Naive thymus-derived CD4-positive, alpha-beta T cell (primary cell): Measurements from ENCODE around the gene ZNF398. TPM values are rescaled to one million over a fixed set of nuclear protein-coding genes. Genes with fewer than 3 reads are reported as not detected.
A peak's percentile ranks its signal among the peaks of the same experiment; 100 is the strongest.

Source experiments
- ATAC-seq: fragments of 150-1000 bp; cut with Tn5 transposase; 2 replicates; pipeline ENCODE4 v1.10.0; 2021; ENCODE audit warnings: mild to moderate bottlenecking, moderate library complexity
- CTCF ChIA-PET: fragments of 350-600 bp; sonication (Branson Sonifier 250); formaldehyde crosslinking; loops from one replicate; lab custom pipeline; 2021; ENCODE audit warnings: antibody characterized with exemption; lab: Charles Lee
- POLR2A ChIA-PET: fragments of 350-600 bp; sonication (Branson Sonifier 250); formaldehyde crosslinking; loops from one replicate; lab custom pipeline; 2021; ENCODE audit warnings: antibody characterized with exemption, inconsistent platforms; lab: Charles Lee
- DNase-seq, 9 donors: peaks; one replicate each; pipeline versions ENCODE4 v3.0.0 to v3.0.0-alpha.2; 2020 to 2022; ENCODE audit warnings: mixed read lengths in 1 of 9
- H3K27ac ChIP-seq: one replicate; pipeline ENCODE4 v1.7.0; 2013; ENCODE audit warnings: mild to moderate bottlenecking, low read depth, low read length, moderate library complexity
- H3K27me3 ChIP-seq, 2 donors: one replicate each; pipeline ENCODE4 v1.7.0; 2013; ENCODE audit warnings: low read length in 2 of 2, mild to moderate bottlenecking in 2 of 2, moderate library complexity in 2 of 2; ENCODE audit not compliant: control insufficient read depth in 2 of 2, insufficient read depth in 2 of 2
- H3K36me3 ChIP-seq, 3 experiments: 1 replicate in 2 of 3; 2 replicates in 1 of 3; pipeline ENCODE4 v1.7.0; 2013; ENCODE audit warnings: low read length in 3 of 3, mild to moderate bottlenecking in 3 of 3, moderate library complexity in 1 of 3; ENCODE audit not compliant: insufficient read depth in 3 of 3, control insufficient read depth in 2 of 3
- H3K4me1 ChIP-seq, 2 donors: one replicate each; pipeline ENCODE4 v1.7.0; 2013; ENCODE audit warnings: low read length in 2 of 2, mild to moderate bottlenecking in 2 of 2, moderate library complexity in 1 of 2; ENCODE audit not compliant: control insufficient read depth in 2 of 2, insufficient read depth in 2 of 2
- H3K4me3 ChIP-seq: 2 replicates; pipeline ENCODE4 v1.7.0; 2013; ENCODE audit warnings: mild to moderate bottlenecking, low read length
- H3K9me3 ChIP-seq, 3 experiments: 1 replicate in 2 of 3; 2 replicates in 1 of 3; pipeline ENCODE4 v1.7.0; 2013; ENCODE audit warnings: low read length in 3 of 3; ENCODE audit not compliant: control insufficient read depth in 2 of 3
- H3K27ac Mint-ChIP-seq, 9 donors: one replicate each; pipeline ENCODE4 v1.8.0; 2020 to 2022; ENCODE audit warnings: mixed read lengths in 9 of 9, mild to moderate bottlenecking in 8 of 9, moderate library complexity in 5 of 9, inconsistent platforms in 2 of 9
- H3K27me3 Mint-ChIP-seq, 5 donors: one replicate each; pipeline ENCODE4 v1.8.0; 2021 to 2022; ENCODE audit warnings: mixed read lengths in 5 of 5, mild to moderate bottlenecking in 1 of 5
- H3K36me3 Mint-ChIP-seq, 5 donors: one replicate each; pipeline ENCODE4 v1.8.0; 2020 to 2022; ENCODE audit warnings: mixed read lengths in 5 of 5, mild to moderate bottlenecking in 3 of 5, inconsistent platforms in 1 of 5
- H3K4me1 Mint-ChIP-seq, 7 donors: one replicate each; pipeline ENCODE4 v1.8.0; 2020 to 2022; ENCODE audit warnings: mixed read lengths in 7 of 7, mild to moderate bottlenecking in 3 of 7, inconsistent platforms in 1 of 7
- H3K4me3 Mint-ChIP-seq, 10 donors: one replicate each; pipeline ENCODE4 v1.8.0; 2020 to 2022; ENCODE audit warnings: mild to moderate bottlenecking in 10 of 10, mixed read lengths in 10 of 10, moderate library complexity in 6 of 10, inconsistent platforms in 2 of 10
- H3K9me3 Mint-ChIP-seq, 11 donors: one replicate each; pipeline ENCODE4 v1.8.0; 2020 to 2022; ENCODE audit warnings: mixed read lengths in 11 of 11, mild to moderate bottlenecking in 4 of 11, inconsistent platforms in 1 of 11, moderate library complexity in 1 of 11
- intact Hi-C, 2 donors: fragments of 100-400 bp; cut with micrococcal nuclease; formaldehyde crosslinking; loops; one replicate each; pipeline ENCODE4 v1.15.1; 2023
- polyA plus RNA-seq, 2 donors: library from polyadenylated mRNA; unstranded; fragments of 300-500 nt; fragmentation: Illumina TruSeq; gene quantifications; one replicate each; pipeline ENCODE4 v1.2.3, GENCODE V29; 2021
- total RNA-seq, 6 experiments: library from RNA in 5 of 6; stranded (reverse) in 5 of 6; gene quantifications; 1 replicate in 5 of 6; 2 replicates in 1 of 6; pipeline ENCODE4 v1.2.3 and lab custom pipeline; 2021 to 2026

Gene ZNF398
- total and polyA plus RNA-seq, 7 experiments from 2014 or later = 9.7 to 27.9 (median 16.9) TPM

DNA sequence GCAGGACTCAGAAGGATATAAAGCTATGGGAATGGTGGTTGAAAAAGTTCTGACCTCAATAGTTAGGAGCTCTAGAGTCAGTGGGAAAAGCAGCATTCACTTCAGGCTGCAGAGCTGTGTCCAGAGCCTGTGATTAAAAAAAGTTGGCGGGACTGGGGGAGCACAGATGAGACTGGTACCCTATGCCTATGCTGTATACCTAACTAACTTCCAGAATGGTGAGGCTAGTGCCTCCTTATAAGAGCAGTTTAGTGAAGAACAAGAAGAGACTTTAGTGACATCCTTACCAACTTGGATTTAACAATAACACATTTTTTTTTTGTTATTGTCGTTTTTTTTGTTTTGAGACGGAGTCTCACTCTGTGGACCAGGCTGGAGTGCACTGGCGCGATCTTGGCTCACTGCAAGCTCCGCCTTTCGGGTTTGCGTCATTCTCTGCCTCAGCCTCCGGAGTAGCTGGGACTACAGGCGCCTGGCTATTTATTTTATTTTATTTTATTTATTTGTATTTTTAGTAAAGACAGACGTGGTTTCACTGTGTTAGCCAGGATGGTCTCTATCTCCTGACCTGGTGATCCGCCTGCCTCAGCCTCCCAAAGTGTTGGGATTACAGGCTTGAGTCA lies 41.5 kb downstream of the ZNF398 start:
- POLR2A ChIA-PET = no interaction called here
- Histone ChIP-seq H3K27ac (no peak overlapping the region), H3K4me1 (no peaks in the 10 kb centered on the region), H3K4me3 (no peak overlapping the region), H3K27me3 (no peaks in the 10 kb centered on the region), H3K36me3 (no peaks in the 10 kb centered on the region), H3K9me3 (no peaks in the 10 kb centered on the region)
- Mint-ChIP-seq H3K36me3 (peaks cover 0 to 2% (median 0%) of the 10 kb centered on the region in 5 donors), H3K27me3 (peaks cover 0 to 16% (median 0%) of the 10 kb centered on the region in 5 donors), H3K27ac (peak overlapping the region in 4 of 9 donors; percentile 7 to 71 (median 26)), H3K4me3 (no peak overlapping the region), H3K4me1 (peaks cover 0 to 18% (median 12%) of the 10 kb centered on the region in 7 donors), H3K9me3 (no peaks in the 10 kb centered on the region)
- ATAC-seq = no peak
- intact Hi-C loops = no loop called here
- CTCF ChIA-PET = interaction anchor here (0.7 kb wide), 1 partner anchor 40 kb away, joined by 3 read pairs; no protein-coding TSS in a partner anchor
- DNase-seq = no peak

DNA sequence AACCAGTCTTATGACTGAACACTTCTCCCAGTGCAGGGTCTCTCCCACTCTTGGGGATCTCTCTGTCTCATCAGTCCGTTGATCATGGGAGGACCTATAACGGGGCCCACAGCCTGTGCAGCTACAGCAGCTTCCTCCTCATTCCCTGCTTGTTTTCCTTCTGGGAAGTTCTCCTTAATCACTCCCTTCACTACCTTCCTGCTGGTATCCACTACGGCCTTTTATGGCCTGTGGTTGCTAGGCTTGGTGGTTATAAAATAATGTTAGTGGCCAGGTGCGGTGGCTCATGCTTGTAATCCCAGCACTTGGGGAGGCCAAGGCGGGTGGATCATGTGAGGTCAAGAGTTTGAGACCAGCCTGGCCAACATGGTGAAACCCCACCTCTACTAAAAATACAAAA lies 44.6 kb downstream of the ZNF398 start:
- ChIA-PET CTCF (no interaction called here), POLR2A (no interaction called here)
- H3K4me3 Mint-ChIP-seq = peak overlapping the region in 9 of 10 donors; percentile 56 to 91 (median 79)
- Histone ChIP-seq H3K36me3 (peaks cover 0 to 5% (median 0%) of the 10 kb centered on the region in 3 experiments), H3K27ac (no peak overlapping the region), H3K4me3 (no peak overlapping the region), H3K9me3 (no peaks in the 10 kb centered on the region), H3K27me3 (no peaks in the 10 kb centered on the region), H3K4me1 (peaks cover 4 to 6% of the 10 kb centered on the region in 2 donors)
- H3K4me1 Mint-ChIP-seq = peaks cover 6 to 29% (median 24%) of the 10 kb centered on the region in 7 donors
- no peak for ATAC-seq
- intact Hi-C loops = loop anchor here (1.0 to 10.0 kb wide), 2 partner anchors 45 to 303 kb away; partner anchors contain the start of genes ZNF398 (in 1 of the 2) and ZNF746 (in 1 of the 2)
- H3K27ac Mint-ChIP-seq = peak overlapping the region in 4 of 9 donors; percentile 10 to 68 (median 66)
- peaks cover 0 to 16% (median 0%) of the 10 kb centered on the region in 5 donors for H3K27me3 Mint-ChIP-seq
- DNase-seq = no peak
- H3K36me3 Mint-ChIP-seq = no peaks in the 10 kb centered on the region
- H3K9me3 Mint-ChIP-seq = no peaks in the 10 kb centered on the region

DNA sequence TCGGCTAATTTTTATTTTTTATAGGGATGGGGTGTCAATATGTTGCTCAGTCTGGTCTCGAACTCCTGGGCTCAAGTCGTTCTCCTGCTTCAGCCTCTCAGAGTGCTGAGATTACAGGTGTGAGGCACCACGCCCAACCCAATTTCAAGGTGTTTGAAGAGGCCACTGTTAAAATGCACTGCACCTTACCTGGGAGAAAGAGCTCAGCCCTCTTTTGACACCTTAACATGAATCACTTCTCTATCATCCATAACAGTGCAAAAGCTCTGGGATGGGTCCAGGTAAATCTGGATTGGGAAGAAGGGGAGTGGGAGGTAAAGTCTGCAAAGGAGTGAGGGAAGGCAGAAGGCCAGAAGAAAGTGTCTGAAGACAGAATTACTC lies 47.5 kb downstream of the ZNF398 start:
- peak overlapping the region; percentile 77 for H3K27ac ChIP-seq
- peak overlapping the region; percentile 82 for H3K4me3 ChIP-seq
- peaks cover 9 to 13% (median 11%) of the 10 kb centered on the region in 5 donors for H3K36me3 Mint-ChIP-seq
- ChIA-PET CTCF (no interaction called here), POLR2A (interaction anchor here (0.5 to 1.7 kb wide), 4 partner anchors 47 to 568 kb away, joined by 3 to 12 read pairs (median 5); partner anchors contain the start of genes ZNF398 and ZNF783)
- no peak for DNase-seq
- no peaks in the 10 kb centered on the region for H3K9me3 Mint-ChIP-seq
- intact Hi-C loops = loop anchor here (1.0 to 10.0 kb wide), 12 partner anchors 15 to 428 kb away; partner anchors contain the start of genes ZNF212 (in 2 of the 2), ZNF398 (in 2 of the 2) and ZNF746 (in 2 of the 2)
- ATAC-seq = no peak
- peak overlapping the region; percentile 75 to 89 (median 85) for H3K4me3 Mint-ChIP-seq
- H3K27me3 Mint-ChIP-seq = peaks cover 0 to 7% (median 0%) of the 10 kb centered on the region in 5 donors
- H3K27me3 ChIP-seq = no peaks in the 10 kb centered on the region
- peak overlapping the region; percentile 14 to 85 (median 78) for H3K27ac Mint-ChIP-seq
- peaks cover 0 to 22% (median 0%) of the 10 kb centered on the region in 3 experiments for H3K36me3 ChIP-seq
- H3K4me1 Mint-ChIP-seq = peaks cover 20 to 48% (median 44%) of the 10 kb centered on the region in 7 donors
- H3K4me1 ChIP-seq = peaks cover 6 to 8% of the 10 kb centered on the region in 2 donors
- no peaks in the 10 kb centered on the region for H3K9me3 ChIP-seq

DNA sequence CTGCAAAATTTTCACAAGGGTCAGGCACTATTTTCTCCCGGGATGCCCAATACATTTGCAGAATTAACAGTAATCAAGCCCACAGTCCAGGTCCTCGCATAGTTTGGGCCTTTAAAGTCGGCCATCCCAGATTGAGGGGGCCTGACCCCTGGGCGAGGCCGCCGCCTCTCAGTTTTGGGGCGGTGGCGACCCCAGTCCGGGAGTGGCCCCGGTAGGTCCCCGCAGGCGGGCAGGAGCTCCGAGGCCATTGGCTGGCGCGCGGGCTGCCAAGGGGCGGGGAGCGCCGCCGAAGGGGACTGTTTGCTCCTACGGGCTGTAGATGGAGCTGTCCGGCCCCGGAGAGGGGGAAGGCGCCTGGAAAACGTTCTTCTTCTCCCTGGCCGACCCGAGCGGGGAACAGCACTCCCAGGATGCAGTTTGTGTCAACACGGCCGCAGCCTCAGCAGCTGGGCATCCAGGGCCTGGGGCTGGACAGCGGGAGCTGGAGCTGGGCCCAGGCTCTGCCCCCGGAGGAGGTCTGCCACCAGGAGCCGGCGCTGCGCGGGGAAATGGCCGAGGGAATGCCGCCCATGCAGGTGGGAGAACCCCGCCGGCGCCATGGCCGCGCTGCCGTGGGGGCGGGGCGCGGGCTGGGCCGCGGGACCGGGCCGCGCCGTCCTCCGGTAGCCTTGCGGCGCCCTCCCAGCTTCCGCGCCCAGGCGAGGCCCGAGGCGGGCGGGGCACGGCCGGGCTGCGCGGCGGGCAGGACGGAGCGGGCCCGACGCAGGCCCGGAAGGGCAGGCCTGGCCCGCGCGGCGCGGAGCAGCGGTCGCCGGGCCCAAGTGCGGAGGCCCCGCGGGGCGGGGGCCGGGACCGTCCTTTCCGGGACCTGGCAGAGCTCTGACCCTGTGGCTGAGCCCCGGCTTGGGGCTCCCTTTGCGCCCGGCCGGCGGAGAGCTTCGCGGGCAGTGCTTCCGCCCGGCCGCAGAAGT lies 48.2 kb downstream of the ZNF398 start, which contains the start of gene ZNF282:
Gene ZNF282 (plus strand): TSS at position 367 of the 971 bp plus-strand sequence. CDS start 44 bp downstream, at position 411.
- peak within 1 kb of the TSS; percentile 77 for H3K27ac ChIP-seq
- H3K4me1 Mint-ChIP-seq = peaks cover 20 to 52% (median 47%) of the 10 kb centered on the region in 7 donors
- H3K9me3 ChIP-seq = no peaks in the 10 kb centered on the region
- H3K4me1 ChIP-seq = peaks cover 6 to 8% of the 10 kb centered on the region in 2 donors
- H3K9me3 Mint-ChIP-seq = no peaks in the 10 kb centered on the region
- peaks cover 9 to 20% (median 18%) of the 10 kb centered on the region in 5 donors for H3K36me3 Mint-ChIP-seq
- H3K27ac Mint-ChIP-seq = peak within 1 kb of the TSS; percentile 79 to 97 (median 86)
- H3K27me3 ChIP-seq = no peaks in the 10 kb centered on the region
- peaks cover 0 to 3% (median 0%) of the 10 kb centered on the region in 5 donors for H3K27me3 Mint-ChIP-seq
- H3K4me3 ChIP-seq = peak within 1 kb of the TSS; percentile 82
- POLR2A ChIA-PET = interaction anchor here (0.5 to 1.7 kb wide), 5 partner anchors 48 to 567 kb away, joined by 3 to 12 read pairs (median 4); partner anchors contain the start of genes ZNF398 and ZNF783
- DNase-seq = peak; percentile 43 to 84 (median 56)
- intact Hi-C loops = loop anchor here (1.0 to 10.0 kb wide), 14 partner anchors 14 to 427 kb away; partner anchors contain the start of genes ZNF212 (in 2 of the 2), ZNF398 (in 2 of the 2), ZNF746 (in 2 of the 2) and PDIA4 (in 1 of the 2)
- CTCF ChIA-PET = interaction anchor here (1.2 kb wide), 1 partner anchor 17 kb away, joined by 3 read pairs; no protein-coding TSS in a partner anchor
- peak; percentile 91 for ATAC-seq
- H3K4me3 Mint-ChIP-seq = peak within 1 kb of the TSS; percentile 83 to 94 (median 90)
- peaks cover 0 to 28% (median 0%) of the 10 kb centered on the region in 3 experiments for H3K36me3 ChIP-seq

DNA sequence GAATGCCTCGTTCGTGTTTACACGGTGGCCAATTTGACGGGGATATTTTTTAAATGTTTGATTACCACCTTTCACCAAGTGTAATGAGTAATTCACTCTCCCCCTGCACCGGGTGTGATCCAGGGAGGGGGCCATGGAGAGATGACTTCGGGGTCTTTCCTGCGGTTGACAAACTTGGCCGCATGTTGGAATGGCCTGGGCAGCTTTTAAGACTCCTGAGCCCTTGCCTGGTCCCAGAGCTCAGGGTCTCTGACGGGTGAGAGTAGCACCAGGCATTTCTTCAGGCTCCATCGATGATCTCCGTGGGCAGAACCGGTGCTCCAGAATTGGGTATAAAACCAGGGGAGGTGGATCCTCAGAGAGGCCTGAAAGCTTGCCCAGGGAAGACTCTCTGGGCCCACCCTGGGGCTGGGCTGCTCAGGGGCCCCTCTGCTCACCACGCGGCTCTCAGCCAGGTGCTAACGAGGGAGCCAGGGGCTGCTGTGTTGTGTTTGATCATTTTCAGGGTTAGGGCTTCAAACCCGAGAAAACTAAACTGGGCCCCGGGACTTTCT lies 49.0 kb downstream of the ZNF398 start:
- Histone ChIP-seq H3K9me3 (no peaks in the 10 kb centered on the region), H3K27ac (peak overlapping the region; percentile 73), H3K4me3 (peak overlapping the region; percentile 65), H3K4me1 (peaks cover 6 to 8% of the 10 kb centered on the region in 2 donors), H3K27me3 (no peaks in the 10 kb centered on the region), H3K36me3 (peaks cover 0 to 35% (median 2%) of the 10 kb centered on the region in 3 experiments)
- peak overlapping the region; percentile 83 to 94 (median 90) for H3K4me3 Mint-ChIP-seq
- H3K27me3 Mint-ChIP-seq = no peaks in the 10 kb centered on the region
- DNase-seq (peak in 7 of 9 donors; percentile 7 to 34 (median 18)), ATAC-seq (peak; percentile 2)
- peaks cover 14 to 26% (median 23%) of the 10 kb centered on the region in 5 donors for H3K36me3 Mint-ChIP-seq
- peaks cover 24 to 53% (median 41%) of the 10 kb centered on the region in 7 donors for H3K4me1 Mint-ChIP-seq
- ChIA-PET POLR2A (interaction anchor here (1.1 to 1.7 kb wide), 3 partner anchors 49 to 65 kb away, joined by 3 to 12 read pairs (median 6); partner anchors contain the start of genes ZNF398 and ZNF783), CTCF (interaction anchor here (1.2 kb wide), 1 partner anchor 16 kb away, joined by 3 read pairs; no protein-coding TSS in a partner anchor)
- H3K27ac Mint-ChIP-seq = peak overlapping the region; percentile 79 to 97 (median 86)
- intact Hi-C loops = loop anchor here (1.0 to 10.0 kb wide), 7 partner anchors 41 to 426 kb away; partner anchors contain the start of genes ZNF746 (in 2 of the 2), PDIA4 (in 1 of the 2), ZNF212 (in 1 of the 2) and ZNF425 (in 1 of the 2)
- H3K9me3 Mint-ChIP-seq = no peaks in the 10 kb centered on the region
